Ishikawa (cell line): ENCODE measurements around the gene CPED1.

ENCODE experiments used
- CEBPB ChIP-seq: IDR thresholded peaks from 2 replicates; pipeline ENCODE4 v1.6.1; 2012
- EP300 ChIP-seq: IDR thresholded peaks from 2 replicates; pipeline ENCODE4 v1.6.1; 2012; ENCODE audit warnings: borderline replicate concordance
- FOXM1 ChIP-seq: IDR thresholded peaks from 2 replicates; pipeline ENCODE4 v1.6.1; 2012; ENCODE audit warnings: low read depth, borderline replicate concordance
- TAF1 ChIP-seq: IDR thresholded peaks from 2 replicates; pipeline ENCODE4 v1.6.1; 2012; ENCODE audit warnings: low read depth, mild to moderate bottlenecking
- YY1 ChIP-seq: IDR thresholded peaks from 2 replicates; pipeline ENCODE4 v1.6.1; 2012; ENCODE audit warnings: low read depth
- TF ChIP-seq, protein P1 (sequence below): IDR thresholded peaks from 2 replicates; pipeline ENCODE4 v1.6.1; 2012
- TF ChIP-seq, protein P2 (sequence below): IDR thresholded peaks from 2 replicates; pipeline ENCODE4 v1.6.1; 2012; ENCODE audit warnings: low read depth, mild to moderate bottlenecking

DNA sequence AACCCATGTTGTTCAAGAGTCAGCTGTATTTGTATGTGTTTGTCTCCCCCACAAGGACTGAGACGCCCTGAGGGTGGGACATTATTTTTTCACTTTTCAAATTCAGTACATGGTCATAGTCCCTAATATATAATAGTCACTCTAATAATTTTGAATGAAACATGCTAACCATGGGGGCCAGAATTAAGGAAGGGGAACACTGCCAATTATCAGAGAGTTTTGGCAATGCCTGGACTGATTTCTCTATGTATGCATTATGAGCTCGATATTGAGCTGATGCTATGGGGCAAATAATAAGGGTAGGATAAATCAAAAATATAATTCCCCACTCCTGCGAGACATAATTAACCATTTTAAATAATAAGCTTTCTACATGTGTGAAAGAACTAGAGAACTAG, 87.4 kb downstream of the CPED1 start:
- TF ChIP-seq, protein P1, sequence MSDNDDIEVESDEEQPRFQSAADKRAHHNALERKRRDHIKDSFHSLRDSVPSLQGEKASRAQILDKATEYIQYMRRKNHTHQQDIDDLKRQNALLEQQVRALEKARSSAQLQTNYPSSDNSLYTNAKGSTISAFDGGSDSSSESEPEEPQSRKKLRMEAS: no peak
- no peak for TF ChIP-seq EP300
- no peak for TF ChIP-seq CEBPB
- TF ChIP-seq, protein P2, sequence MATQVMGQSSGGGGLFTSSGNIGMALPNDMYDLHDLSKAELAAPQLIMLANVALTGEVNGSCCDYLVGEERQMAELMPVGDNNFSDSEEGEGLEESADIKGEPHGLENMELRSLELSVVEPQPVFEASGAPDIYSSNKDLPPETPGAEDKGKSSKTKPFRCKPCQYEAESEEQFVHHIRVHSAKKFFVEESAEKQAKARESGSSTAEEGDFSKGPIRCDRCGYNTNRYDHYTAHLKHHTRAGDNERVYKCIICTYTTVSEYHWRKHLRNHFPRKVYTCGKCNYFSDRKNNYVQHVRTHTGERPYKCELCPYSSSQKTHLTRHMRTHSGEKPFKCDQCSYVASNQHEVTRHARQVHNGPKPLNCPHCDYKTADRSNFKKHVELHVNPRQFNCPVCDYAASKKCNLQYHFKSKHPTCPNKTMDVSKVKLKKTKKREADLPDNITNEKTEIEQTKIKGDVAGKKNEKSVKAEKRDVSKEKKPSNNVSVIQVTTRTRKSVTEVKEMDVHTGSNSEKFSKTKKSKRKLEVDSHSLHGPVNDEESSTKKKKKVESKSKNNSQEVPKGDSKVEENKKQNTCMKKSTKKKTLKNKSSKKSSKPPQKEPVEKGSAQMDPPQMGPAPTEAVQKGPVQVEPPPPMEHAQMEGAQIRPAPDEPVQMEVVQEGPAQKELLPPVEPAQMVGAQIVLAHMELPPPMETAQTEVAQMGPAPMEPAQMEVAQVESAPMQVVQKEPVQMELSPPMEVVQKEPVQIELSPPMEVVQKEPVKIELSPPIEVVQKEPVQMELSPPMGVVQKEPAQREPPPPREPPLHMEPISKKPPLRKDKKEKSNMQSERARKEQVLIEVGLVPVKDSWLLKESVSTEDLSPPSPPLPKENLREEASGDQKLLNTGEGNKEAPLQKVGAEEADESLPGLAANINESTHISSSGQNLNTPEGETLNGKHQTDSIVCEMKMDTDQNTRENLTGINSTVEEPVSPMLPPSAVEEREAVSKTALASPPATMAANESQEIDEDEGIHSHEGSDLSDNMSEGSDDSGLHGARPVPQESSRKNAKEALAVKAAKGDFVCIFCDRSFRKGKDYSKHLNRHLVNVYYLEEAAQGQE: no peak
- TF ChIP-seq TAF1: no peak
- no peak for TF ChIP-seq YY1
- no peak for TF ChIP-seq FOXM1
